Osteocyte (in vitro differentiated cells): ENCODE data around the gene SLC45A2. TPM values are rescaled to one million over a fixed set of nuclear protein-coding genes. Genes with fewer than 3 reads are reported as not detected.
"Not testable (repeated sequence)": the region's sequence is repeated elsewhere in the genome, so short reads cannot be mapped to it uniquely, and the experiment has no call there.

Experiments used
- DNase-seq: peaks from one replicate; pipeline ENCODE4 v3.0.0; 2021; ENCODE audit warnings: mixed read lengths; ENCODE audit not compliant: unreplicated experiment; ENCODE audit errors: extremely low spot score
- H3K27ac Mint-ChIP-seq: one replicate; pipeline ENCODE4 v1.8.0; 2021; ENCODE audit warnings: mild to moderate bottlenecking, mixed read lengths; ENCODE audit not compliant: unreplicated experiment
- H3K27me3 Mint-ChIP-seq: one replicate; pipeline ENCODE4 v1.8.0; 2021; ENCODE audit warnings: mixed read lengths; ENCODE audit not compliant: unreplicated experiment
- H3K36me3 Mint-ChIP-seq: one replicate; pipeline ENCODE4 v1.8.0; 2021; ENCODE audit warnings: mixed read lengths; ENCODE audit not compliant: unreplicated experiment
- H3K4me1 Mint-ChIP-seq: one replicate; pipeline ENCODE4 v1.8.0; 2021; ENCODE audit warnings: mixed read lengths; ENCODE audit not compliant: unreplicated experiment
- H3K4me3 Mint-ChIP-seq: one replicate; pipeline ENCODE4 v1.8.0; 2021; ENCODE audit warnings: mild to moderate bottlenecking, moderate library complexity, mixed read lengths; ENCODE audit not compliant: unreplicated experiment
- H3K9me3 Mint-ChIP-seq: one replicate; pipeline ENCODE4 v1.8.0; 2021; ENCODE audit warnings: mixed read lengths; ENCODE audit not compliant: unreplicated experiment
- total RNA-seq: library from RNA; stranded (reverse); gene quantifications from 2 replicates; pipeline ENCODE4 v1.2.1, GENCODE V29; 2021
- TF ChIP-seq, protein P1 (sequence below): fragments of 200-600 bp; sonication (generic); IDR thresholded peaks from 2 replicates; pipeline ENCODE4 v1.5.0; 2021; ENCODE audit warnings: antibody characterized with exemption, mild to moderate bottlenecking, moderate library complexity

SLC45A2 gene
- total RNA-seq, 1 donor from 2014 or later, result not detected

- H3K27ac Mint-ChIP-seq, result no peak overlapping the region
- H3K36me3 Mint-ChIP-seq, result no peaks in the 10 kb centered on the region
- no peak for DNase-seq
- H3K27me3 Mint-ChIP-seq, result peaks cover 40% of the 10 kb centered on the region
- TF ChIP-seq, protein P1, sequence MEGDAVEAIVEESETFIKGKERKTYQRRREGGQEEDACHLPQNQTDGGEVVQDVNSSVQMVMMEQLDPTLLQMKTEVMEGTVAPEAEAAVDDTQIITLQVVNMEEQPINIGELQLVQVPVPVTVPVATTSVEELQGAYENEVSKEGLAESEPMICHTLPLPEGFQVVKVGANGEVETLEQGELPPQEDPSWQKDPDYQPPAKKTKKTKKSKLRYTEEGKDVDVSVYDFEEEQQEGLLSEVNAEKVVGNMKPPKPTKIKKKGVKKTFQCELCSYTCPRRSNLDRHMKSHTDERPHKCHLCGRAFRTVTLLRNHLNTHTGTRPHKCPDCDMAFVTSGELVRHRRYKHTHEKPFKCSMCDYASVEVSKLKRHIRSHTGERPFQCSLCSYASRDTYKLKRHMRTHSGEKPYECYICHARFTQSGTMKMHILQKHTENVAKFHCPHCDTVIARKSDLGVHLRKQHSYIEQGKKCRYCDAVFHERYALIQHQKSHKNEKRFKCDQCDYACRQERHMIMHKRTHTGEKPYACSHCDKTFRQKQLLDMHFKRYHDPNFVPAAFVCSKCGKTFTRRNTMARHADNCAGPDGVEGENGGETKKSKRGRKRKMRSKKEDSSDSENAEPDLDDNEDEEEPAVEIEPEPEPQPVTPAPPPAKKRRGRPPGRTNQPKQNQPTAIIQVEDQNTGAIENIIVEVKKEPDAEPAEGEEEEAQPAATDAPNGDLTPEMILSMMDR, result no peak
- H3K9me3 Mint-ChIP-seq, result peaks cover 11% of the 10 kb centered on the region
- no peak overlapping the region for H3K4me3 Mint-ChIP-seq
- H3K4me1 Mint-ChIP-seq, result no peaks in the 10 kb centered on the region
Observed at GRCh38 chr5:33957577-33958150, 26.8 kb downstream of the SLC45A2 start.

DNA sequence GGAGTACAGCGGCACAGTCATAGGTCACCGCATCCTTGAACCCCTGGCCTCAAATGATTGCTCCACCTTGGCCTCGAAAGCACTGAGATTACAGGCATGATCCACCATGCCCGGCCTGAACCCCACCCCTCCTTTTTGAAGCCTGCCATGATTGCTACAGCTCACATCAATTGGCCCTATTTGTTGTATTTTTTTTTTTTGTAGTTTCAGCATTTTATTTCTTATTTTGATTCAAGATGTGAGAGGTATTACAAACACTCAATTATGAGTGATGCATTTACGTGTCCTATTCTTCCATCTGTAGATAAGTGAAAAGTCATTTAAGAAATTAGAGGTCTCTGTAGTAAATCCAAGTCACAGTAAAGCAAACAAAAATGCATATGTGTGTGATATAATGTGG is 32.3 kb downstream of the SLC45A2 start:
- H3K9me3 Mint-ChIP-seq, result peaks cover 11% of the 10 kb centered on the region
- H3K27ac Mint-ChIP-seq, H3K4me1 Mint-ChIP-seq, H3K4me3 Mint-ChIP-seq, DNase-seq, H3K36me3 Mint-ChIP-seq: not testable (repeated sequence)
- peaks cover 19% of the 10 kb centered on the region for H3K27me3 Mint-ChIP-seq

- no peak overlapping the region for H3K4me3 Mint-ChIP-seq
- TF ChIP-seq, protein P1, result no peak
- no peaks in the 10 kb centered on the region for H3K36me3 Mint-ChIP-seq
- DNase-seq, result no peak
- no peaks in the 10 kb centered on the region for H3K4me1 Mint-ChIP-seq
- no peak overlapping the region for H3K27ac Mint-ChIP-seq
- H3K27me3 Mint-ChIP-seq, result peaks cover 45% of the 10 kb centered on the region
- H3K9me3 Mint-ChIP-seq, result no peaks in the 10 kb centered on the region
Observed at GRCh38 chr5:33944543-33945132, 39.9 kb downstream of the SLC45A2 start.

DNA sequence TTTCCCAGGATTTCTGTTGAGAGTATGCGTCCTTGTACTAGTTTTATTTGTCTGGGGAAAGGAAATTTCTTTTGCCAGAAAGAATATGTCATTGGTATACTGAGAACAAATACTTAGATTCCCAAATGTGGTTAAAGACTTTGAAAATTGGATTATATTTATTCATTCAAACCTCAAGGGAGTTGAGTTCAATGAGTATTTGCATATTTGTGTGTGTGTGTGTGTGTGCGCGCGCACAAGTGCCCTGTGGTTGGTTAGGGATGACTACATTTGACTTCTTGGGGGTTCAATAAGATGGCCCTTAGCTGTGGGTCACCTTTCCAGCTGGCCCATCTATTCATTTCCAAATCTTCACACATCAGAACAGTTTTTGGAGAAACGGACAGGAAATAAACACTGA is 43.4 kb downstream of the SLC45A2 start:
- Mint-ChIP-seq H3K4me1 (peaks cover 1% of the 10 kb centered on the region), H3K27me3 (peaks cover 42% of the 10 kb centered on the region), H3K9me3 (no peaks in the 10 kb centered on the region), H3K27ac (no peak overlapping the region), H3K4me3 (no peak overlapping the region), H3K36me3 (no peaks in the 10 kb centered on the region)
- TF ChIP-seq, protein P1, result no peak
- DNase-seq, result no peak

- Mint-ChIP-seq H3K4me3 (no peak overlapping the region), H3K27ac (no peak overlapping the region), H3K4me1 (peaks cover 8% of the 10 kb centered on the region), H3K27me3 (peaks cover 34% of the 10 kb centered on the region), H3K9me3 (no peaks in the 10 kb centered on the region), H3K36me3 (no peaks in the 10 kb centered on the region)
- no peak for DNase-seq
- TF ChIP-seq, protein P1, result no peak
Observed at GRCh38 chr5:33939556-33940262, 44.8 kb downstream of the SLC45A2 start.
